Erythroblast (primary cell): ENCODE results near the gene HSD17B1.

Experiments
- GATA1 ChIP-seq: IDR thresholded peaks from 2 replicates; pipeline ENCODE4 v1.6.1; 2011; ENCODE audit warnings: low read depth, mild to moderate bottlenecking, control low read depth, low read length, moderate library complexity
- POLR2A ChIP-seq: IDR thresholded peaks from 2 replicates; pipeline ENCODE4 v1.6.1; 2011; ENCODE audit warnings: mild to moderate bottlenecking, low read length

DNA sequence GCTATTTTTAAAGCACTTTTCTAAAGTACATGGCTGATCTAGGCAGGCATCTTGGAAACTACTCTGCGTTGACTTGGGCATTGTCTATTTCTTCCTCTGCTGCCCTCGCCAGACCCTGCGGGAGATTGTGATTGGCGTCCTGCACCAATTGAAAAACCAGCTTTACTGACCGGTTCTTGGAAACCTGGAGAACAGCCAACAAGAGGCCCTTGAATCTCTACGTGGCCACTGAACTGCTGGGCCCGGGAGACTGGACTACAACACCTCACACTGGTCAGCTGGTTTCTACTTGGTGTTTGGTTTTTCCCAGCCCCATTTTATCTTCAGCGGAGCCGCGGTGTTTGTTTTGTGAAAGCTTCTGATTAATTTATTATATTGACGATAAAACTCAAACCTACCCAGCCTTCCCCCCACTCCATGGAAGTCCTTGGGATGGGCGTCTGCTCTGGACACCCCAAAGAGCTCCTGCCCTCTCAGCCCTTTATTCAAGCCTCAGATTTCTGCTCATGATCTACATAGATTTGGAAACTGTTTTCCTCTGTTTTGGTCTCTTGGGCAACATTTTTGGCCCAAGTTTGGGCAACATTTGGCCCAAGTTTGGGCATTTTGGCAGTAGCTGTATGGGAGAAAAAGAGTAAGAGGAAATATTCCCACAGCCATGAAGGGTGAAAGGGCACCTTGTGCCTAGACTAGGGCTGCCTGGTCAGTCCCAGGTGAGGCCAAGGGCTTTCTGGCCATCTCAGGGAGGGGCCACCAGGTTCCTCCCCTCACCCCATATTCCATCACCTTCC, 18.9 kb downstream of the HSD17B1 start:
- TF ChIP-seq POLR2A (peak; percentile 9), GATA1 (no peak)
